Stromal cell of bone marrow (primary cell): ENCODE measurements around the gene CCDC47.
"Not testable (repeated sequence)": the region's sequence is repeated elsewhere in the genome, so short reads cannot be mapped to it uniquely, and the experiment has no call there.

ENCODE experiments used
- DNase-seq: peaks from one replicate; pipeline ENCODE4 v3.0.0-alpha.2; 2012; ENCODE audit warnings: low read depth

CCDC47 gene

DNA sequence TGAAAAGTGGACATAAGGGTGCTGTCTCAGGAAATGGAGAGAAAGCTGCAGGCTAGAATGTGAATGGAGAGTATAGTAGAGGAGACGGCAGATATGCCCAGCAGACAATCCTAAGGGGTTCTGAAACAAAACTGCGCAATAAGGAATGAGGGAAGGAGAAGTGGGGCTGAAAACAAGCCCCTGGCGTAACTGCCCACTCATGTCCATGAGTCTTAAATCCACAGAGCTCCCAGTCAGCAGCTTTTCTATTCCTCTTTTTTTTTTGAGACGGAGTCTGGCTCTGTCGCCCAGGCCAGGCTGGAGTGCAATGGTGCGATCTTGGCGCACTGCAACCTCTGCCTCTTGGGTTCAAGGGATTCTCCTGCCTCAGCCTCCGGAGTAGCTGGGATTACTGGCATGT is 37.7 kb downstream of the CCDC47 start:
- no peak for DNase-seq

DNA sequence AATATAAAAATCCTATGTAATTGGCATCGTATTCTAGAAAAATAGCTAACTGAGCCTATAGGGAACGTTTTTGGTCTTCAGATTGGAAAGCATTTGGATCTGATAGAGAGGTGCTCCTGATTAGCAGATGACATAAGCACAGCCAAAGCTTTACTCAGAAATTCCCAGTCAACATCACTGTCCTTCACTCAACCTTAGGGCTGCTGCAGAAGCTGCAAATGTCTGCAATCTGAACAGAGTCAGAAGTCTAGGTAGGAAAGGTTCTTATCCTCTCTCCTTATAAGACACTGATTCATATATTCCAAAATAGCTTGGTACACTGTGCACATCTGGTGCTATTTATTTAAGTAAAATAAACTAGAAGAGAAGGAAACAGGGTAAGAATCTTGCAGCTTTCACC is 51.0 kb downstream of the CCDC47 start:
- no peak for DNase-seq

DNA sequence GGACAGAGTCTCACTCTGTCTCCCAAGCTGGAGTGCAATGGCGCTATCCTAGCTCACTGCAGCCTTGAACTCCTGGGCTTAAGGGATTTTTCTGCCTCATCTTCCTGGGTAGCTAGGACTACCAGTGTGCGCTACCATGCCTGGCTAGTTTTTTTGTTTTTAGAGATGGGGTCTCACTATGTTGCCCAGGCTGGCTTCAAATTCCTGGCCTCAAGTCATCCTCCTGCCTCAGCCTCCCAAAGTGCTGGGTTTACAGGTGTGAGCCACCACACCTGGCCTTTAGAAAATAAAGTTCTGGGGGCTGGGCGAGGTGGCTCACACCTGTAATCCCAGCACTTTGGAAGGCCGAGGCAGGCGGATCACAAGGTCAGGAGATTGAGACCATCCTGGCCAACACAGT is 53.2 kb downstream of the CCDC47 start:
- not testable (repeated sequence) for DNase-seq

DNA sequence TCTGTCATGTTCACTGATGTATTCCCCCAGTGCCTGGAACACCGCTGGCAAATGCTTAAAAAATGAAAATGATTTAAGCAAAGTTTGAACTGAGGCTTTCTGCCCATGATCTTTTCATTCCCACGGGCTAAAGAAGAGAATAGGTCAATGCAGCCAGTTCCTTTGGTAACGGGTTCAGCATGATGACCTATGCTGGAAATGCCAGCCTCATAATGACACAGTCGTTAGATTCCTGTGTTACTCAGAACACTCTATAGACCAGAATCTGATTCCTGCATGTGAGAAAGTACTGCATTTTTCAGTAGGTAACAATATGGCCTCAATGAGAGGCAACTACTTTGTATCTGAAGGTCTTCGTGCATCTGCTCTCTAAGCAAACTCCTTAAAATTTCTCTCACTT is 54.4 kb downstream of the CCDC47 start:
- no peak for DNase-seq

DNA sequence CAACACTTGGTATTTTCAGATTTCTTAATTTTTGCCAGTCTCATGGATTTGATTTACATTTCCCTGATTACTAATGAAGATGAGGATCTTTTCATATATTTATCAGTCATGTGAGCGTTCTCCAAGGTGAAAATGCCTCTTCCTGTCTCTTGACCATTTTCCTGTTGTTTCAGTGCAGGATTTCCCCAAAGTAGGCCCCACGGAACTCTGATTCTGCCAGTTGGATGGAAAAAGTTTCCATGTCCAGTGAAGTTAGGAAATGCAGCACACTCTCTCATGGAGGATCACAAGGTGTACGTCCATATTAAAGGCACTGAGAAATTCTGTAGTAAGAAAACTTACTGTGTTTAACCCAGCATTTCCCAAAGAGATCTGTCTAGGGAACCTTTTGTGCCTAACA is 57.0 kb downstream of the CCDC47 start:
- DNase-seq, result no peak

DNA sequence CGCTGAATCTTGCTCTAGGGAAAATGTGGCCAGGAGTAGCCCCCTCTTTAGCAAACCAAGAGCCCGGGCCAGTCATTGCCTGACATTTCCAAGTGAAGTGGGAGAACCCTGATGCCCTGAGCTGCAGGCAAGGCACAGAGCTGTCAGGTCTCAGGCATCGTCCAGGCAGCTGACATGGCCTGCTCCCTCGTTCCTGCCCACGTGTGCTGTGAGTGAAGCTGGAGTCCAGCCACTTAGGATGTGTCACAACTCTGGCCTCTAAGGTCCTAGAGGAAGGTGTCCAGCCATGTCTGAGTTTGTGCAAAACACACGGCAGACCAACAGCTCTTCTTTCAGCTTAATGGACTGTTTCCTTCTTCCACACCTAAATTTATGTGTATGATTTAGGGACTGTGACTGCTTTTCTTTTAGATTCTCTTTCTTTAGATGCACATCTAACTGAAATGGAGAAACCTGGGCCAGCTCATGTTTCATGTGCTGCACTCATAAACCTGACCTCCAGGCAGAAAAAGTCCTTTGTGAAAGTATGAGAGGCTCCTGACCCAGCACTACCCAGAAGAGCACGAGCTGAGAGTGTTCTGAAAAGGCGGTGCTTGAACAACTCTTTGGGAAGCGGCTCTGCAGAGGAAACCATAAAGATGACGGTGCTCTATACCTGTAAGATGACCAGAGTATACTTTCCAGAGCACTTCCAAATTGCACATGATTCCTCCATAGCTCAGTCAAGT is 58.7 kb downstream of the CCDC47 start:
- no peak for DNase-seq

DNA sequence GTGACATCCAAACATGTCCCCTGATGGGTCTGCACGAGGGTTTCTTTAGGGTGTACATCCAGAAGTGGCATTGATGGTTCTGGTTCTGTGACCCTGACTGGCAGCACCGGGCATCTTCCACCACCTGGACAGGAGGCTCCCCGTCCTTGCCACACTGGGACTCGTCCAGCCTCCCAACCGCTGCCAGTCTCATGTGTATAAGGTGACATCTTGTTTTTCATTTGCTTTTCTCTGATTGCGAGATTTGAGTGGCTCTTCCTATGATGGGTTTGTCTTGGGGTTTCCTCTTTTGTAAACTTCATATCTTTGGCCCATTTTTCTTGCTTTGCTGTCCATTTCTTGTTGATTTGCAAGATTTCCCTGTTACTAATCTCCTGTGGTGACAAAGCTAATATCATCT is 64.3 kb downstream of the CCDC47 start:
- no peak for DNase-seq

DNA sequence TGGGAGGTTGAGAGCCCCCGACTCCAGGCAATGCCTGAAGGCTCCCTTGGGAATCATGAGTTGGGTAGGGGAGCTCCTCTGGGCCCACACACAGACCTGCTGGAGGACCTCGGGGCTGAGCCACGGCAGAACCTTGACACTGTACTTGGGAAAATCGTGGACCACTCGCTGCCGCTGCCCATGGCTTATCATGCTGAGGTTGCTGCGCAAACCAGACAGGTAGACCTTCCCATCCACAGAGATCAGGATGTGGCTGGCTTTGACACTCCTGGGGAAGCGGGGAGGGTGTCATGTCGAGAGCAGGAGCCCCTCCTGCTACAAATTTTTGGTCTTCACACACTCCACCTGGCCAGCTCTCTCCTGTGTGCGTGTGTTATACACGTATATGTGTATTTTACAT is 66.2 kb downstream of the CCDC47 start:
- no peak for DNase-seq

DNA sequence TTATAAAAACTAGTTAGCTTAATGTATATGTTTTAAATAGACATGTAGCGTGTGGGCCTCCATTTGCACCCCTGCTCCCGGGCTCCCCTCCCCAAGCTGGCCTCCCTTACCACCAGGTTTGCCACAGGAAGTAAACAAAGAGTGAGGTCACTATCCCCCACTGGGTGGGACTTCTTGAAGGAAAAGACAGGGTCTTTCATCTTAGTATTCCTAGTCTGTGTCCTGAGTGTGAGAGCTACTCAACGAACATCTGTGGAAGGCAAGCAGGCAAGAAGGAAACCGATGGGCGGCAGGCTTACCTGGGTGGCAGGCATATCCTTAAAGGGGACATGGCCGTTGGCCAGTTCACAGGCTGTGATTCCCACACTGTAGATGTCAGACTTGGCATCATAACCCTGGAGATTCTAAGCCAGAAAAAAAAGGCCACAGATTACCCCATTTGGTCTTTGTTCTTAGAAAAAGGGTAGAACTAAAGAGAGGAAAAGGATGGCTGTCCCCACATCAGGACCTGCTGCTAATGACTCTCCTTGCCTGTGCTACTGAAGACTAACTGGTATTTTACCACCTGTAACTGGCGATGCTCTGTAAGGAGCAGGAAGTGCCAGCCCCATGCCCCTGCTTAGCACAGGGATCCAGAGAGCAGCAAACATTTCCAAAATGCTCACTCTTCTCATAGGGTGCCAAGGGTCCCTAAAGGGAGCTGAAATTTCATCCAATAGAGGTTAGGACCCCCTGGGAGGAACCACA is 66.9 kb downstream of the CCDC47 start:
- DNase-seq, result no peak

DNA sequence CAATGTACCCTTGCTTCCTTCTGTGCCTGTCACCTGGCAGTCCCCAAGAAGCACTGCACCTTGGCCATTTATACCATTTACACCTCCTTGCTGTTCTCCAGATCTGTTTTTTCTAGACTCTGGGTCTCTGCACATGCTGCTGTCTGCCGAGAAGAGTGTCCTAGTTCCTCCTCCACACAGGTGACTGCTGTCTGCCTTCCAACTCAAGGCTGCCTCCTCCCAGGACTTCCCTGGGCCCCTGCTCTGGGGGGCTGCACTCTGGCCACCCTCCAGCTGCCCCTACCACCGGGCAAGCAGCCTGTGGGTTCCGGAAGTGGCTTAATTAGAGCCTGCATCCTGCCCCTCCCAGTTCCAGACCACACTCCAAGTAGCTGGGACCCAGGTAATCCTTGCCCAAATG is 67.7 kb downstream of the CCDC47 start:
- DNase-seq, result no peak

DNA sequence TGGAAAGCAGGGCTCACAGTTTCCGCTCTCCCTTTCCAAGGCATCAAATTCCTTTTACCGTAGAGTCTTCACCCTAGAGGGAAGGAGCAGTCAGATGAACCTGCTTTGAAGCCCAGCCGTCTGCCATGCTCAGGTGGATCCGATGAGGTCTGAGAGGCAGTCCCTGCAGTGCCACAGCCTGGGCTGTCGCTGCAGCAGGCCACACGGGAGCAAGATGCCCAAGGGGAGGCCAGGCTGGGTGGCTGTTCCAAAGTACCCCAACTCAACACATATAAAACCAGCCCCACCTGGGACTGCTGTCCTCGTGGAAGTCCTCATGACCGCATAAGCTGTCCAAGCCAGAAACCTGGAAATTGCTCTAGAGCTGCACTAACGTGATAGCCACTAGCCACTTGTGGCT is 68.6 kb downstream of the CCDC47 start:
- no peak for DNase-seq

DNA sequence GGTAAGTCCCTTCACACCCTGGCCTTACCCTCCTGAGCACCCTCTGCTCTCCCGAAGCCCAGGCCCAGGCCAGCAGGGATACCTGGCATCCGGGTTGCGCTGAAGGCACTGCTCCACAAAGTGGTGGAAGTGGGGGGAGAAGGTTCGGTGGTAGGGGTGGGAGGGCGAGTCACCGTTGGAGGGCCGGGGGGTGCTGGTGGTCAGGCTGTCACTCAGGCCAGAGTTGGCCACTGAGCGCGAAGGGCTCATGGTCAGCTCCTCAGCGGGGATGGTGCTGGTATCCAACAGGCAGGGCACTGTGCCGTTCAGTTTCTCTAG is 69.2 kb downstream of the CCDC47 start:
- no peak for DNase-seq

DNA sequence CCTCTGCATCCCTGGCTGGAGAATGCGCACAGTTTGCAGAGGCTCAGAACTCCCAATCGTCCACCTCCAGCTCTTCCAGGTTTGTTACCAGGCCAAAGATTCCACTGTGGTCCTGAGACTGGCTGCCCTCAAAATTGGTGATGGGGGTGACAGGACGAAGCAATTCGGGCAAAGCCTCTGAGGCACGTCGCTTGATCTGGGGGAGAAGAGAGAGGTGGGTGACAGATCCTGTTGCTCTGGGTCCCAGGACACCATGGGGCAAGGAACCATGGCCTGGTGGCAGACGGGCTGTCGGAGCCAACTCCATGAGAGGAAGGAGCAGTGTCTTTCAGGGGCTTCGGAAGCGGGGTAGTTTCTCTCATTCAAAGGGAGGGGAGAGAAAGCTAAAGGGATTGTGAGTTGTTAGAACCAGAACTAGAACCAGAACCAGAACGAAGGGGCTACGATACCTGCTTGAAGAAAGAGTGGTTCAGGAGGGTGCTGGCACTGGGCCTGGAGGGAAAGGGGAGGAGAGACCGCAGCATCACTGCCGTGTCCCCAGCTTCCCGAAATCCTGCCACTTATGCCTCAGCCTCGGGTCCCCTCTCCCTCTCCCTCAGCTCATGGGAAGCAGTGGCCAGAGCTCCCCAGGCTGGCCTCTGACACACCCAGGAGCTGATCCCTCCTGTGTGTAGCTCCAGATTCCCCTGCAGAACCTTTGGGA is 69.7 kb downstream of the CCDC47 start:
- DNase-seq, result no peak

DNA sequence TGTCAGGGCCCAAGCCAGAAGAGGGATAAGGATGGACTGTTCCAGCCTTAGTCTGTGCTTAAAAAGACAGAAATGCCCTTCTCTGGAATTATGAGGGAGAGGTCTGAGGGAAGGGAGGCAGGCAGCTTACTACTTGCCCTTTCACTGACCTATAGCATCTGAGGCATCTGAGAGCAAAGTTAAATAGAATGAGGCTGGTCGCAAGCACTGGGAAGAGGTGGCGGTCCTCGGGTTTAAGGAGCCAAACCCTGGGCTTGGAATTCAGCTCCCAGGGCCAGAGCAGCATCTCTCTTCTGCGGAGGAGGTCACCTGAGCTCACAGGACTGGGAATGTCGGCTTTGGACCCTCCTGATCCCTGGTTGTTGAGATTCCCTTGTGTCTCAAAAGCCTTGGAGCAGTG is 70.4 kb downstream of the CCDC47 start:
- no peak for DNase-seq

DNA sequence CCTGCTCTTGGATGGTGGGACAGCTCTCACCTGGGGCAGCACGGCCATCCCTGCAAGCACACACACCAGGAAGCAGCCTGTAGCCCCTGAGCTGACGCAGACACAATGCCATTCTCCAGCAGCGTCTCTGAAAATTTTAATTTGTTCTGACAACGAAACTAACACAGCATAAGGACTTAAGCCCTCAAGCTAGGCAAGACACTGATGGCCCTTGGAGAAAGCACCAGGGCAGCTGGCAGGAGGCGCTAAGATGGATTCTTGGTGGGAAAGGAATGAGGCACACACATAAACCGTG is 70.7 kb downstream of the CCDC47 start:
- no peak for DNase-seq

DNA sequence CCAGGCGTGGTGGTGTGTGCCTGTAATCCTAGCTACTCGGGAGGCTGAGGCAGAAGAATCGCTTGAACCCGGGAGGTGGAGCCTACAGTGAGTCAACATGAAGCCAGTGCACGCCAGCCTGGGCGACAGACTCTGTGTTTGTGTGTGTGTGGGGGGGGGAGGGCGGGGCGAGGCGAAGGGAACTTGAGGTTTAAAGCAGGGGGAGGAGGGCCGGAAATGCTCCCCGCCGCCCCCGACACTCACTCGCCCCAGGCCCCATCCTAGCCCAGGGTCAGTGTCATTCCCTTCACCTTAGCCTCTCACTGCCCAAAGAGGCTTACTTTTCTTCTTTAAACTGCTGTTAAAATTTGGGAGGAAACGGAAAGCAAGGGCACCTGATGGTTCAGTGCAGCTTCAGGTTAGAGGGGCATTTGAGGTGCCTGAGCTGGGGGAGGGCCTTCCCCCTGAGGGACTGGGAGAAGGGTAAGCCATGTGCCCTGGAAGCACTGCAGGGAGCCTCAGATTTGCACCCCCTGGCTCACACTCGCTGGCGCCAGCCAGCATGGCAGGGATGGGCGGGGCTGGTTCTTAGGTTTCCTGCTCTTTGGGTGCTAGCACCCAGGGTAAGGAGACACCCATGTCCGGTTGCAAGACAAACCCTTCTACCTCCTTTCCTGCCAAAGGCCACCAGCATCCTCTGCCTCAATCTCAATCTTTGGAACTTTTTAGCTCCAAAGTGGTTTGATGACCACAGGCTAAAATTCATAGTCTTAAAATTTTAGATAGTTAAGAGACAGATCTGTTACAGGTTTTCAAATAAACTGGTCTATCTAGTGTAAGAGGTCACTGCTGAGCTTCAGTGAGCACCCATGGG is 71.3 kb downstream of the CCDC47 start:
- no peak for DNase-seq

DNA sequence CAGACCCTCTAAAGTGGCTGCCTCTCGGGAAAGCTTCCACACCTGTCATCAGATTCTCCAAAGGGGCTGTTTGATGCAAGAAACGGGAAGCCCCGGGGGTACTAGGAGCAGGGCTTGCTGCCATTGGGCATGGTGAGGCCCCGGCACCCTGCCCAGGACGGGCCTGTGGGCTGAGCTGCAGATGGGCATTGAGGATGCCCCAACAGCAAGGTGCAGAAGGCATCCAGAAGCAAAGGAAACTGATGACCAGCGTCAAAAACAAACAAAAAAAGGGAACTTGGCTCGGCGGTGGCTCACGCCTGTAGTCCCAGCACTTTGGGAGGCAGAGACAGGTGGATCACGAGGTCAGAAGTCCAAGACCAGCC is 72.0 kb downstream of the CCDC47 start:
- no peak for DNase-seq

DNA sequence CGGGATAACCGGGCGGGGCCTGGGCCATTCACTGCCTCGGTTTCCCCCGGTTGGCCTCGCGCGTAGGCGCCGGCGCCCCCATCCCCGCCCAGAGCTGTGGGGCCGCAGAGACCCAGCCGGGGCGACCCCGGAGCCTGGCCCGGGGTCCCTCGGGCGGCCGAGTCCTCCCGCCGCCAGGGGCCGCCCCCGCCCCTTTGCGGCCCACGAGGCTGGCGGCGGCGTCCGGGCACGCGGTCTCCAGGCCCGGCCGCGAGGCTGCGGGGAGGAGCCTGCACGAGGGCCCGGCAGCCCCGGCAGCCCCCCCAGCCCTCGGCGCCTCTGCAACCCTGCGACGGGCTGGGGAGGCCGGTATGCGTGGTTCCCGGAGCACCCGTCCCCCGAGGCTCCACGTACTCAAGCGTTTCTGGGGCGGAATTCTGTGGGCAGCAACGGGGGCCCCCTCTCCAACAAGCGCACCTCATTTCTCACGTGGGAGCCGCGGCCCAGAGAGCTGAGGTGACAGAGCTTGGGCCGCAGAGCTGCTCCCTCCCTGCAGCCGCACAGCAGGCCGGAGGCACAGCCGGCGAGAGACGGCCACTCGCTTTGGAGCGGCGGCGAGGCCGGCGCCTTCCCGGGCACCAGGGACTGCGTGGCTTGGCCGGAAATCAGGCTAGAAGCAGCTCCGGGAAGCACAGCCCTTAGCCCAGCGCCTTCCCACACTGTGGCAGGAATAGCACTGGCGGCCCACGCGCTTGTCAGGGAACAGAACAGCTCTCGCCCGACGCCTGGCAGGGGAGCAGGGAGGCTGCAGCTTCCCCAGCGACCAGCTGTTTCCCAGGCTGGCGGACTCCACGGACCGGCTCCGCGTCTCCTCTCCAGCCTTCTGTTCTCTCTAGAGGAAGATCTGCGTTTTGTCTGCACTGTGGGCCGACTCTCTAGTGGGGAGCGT is 72.6 kb downstream of the CCDC47 start:
- DNase-seq, result no peak

DNA sequence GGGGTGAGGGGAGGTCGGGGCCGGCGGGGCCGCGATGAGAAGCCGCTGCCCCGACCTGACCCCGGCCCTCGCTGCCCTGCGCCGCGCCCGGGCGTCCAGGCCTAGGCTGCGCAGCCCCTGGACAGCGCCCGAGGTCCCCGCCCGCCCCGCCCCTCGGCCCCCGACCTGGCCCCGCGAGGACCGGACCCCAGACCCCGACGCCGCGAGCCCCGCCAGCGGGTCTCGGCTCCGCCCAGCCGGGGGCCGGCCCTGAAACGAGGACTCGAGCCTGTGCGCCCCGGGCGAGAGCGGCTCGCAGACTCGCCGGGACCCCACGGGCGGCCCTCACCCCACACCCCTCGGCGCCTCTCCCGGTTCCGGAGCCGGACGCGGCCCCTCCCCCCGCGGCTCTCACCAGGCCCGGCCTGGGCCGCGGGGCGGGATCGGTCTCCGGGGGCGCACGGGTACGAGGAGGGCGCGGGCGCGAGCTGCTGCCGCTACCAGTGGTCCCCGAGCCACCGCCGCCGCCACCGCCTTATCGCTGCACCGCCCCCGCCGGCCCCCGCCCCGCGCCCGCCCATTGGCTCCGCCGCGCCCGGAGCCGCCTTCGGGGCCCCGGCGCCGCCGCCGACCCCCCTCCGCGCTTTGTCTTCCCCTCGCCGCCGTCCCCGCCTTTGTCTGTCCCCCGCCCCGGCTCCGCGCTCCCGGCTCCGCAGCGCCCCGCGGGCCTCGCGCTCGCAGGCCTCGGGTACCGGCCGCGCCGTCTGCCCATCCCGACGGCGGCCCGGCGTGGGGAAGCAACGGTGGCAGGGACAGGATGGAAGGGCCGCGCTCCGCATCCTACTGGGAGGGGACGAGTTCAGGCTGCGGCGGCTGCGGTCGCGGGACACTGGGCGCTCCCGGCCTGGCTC is 73.5 kb downstream of the CCDC47 start, which contains the start of gene LIMD2:
TSS of gene LIMD2 (minus strand) at position 488 of the 890 bp plus-strand sequence. CDS start 827 bp downstream, outside the sequence.
- DNase-seq, result no peak

DNA sequence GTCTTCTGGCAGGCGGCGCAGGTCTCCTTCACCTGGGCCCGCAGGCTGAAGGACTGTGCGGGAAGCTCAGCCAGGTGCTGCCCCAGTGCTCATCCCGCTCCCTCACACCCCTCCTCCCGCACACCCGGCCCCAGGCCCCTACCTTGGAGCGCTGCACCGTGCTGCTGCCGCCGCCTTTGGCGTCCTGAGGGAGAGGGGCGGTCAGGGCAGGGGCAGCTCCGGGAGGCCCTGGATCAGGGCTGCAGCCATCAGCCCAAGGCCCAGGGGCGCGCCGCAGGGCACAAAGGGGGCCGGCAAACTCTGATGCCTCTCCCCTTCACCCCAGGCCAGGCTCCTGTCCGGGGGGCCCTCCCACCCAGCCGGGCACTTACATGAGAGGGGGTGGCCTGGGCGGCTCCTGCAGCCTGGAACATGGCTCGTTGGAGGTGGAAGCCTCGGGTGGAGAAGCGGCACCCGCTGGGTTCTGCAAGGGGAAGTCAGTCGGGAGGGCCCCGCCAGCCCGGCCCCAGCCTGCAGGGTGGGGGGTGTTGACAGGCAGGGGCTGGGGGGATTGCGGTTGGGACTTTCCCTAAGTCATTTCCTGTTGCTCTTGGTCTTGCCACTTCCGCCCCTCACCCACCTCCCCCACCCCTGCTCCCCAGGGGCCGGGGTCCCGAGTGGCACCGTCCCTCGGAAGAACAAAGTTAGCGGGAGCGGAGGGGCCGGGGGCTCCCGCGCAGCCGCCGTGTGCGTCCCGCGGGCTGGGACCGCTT is 74.3 kb downstream of the CCDC47 start:
- DNase-seq, result no peak
